OCI-LY3 (cell line): Measurements from ENCODE around the gene ZNF672.

ENCODE experiments used
- H2AFZ ChIP-seq: fragments of 200-600, 300-600 bp; shearing (Covaris generic); 2 replicates; pipeline ENCODE4 v1.6.0; 2014; ENCODE audit warnings: antibody characterized with exemption, low read depth, low read length
- H3K27ac ChIP-seq: fragments of 200-600, 300-600 bp; sonication (generic); 2 replicates; pipeline ENCODE4 v1.5.1; 2014; ENCODE audit warnings: mild to moderate bottlenecking, low read length, moderate library complexity, mixed read lengths
- H3K27me3 ChIP-seq: fragments of 200-600, 300-600 bp; sonication (generic); 2 replicates; pipeline ENCODE4 v1.6.1; 2014; ENCODE audit warnings: low read depth, low read length, mixed read lengths
- H3K36me3 ChIP-seq: fragments of 200-600, 300-600 bp; sonication (generic); replicated peaks from 2 replicates; pipeline ENCODE3; 2014; ENCODE audit warnings: low read depth, low read length, mixed read lengths
- H3K4me1 ChIP-seq: fragments of 300-600, 200-600 bp; sonication (generic); 2 replicates; pipeline ENCODE4 v1.6.1; 2014; ENCODE audit warnings: low read length, mixed read lengths
- H3K4me2 ChIP-seq: fragments of 200-600, 300-600 bp; sonication (generic); 2 replicates; pipeline ENCODE4 v1.6.1; 2014; ENCODE audit warnings: low read length, mixed read lengths
- H3K4me3 ChIP-seq: fragments of 300-600, 200-600 bp; sonication (generic); 2 replicates; pipeline ENCODE4 v1.5.1; 2014; ENCODE audit warnings: antibody characterized with exemption, mild to moderate bottlenecking, low read length, moderate library complexity
- H3K79me2 ChIP-seq: fragments of 300-600, 200-600 bp; shearing (Covaris generic); 2 replicates; pipeline ENCODE4 v1.6.1; 2014; ENCODE audit warnings: mild to moderate bottlenecking, low read length, mixed read lengths
- H3K9ac ChIP-seq: fragments of 300-600, 200-600 bp; shearing (Covaris generic); 2 replicates; pipeline ENCODE4 v1.6.0; 2014; ENCODE audit warnings: mild to moderate bottlenecking, low read length, moderate library complexity
- H3K9me3 ChIP-seq: fragments of 200-600, 300-600 bp; shearing (Covaris generic); 2 replicates; pipeline ENCODE4 v1.6.1; 2014; ENCODE audit warnings: low read length, mixed read lengths; ENCODE audit not compliant: insufficient read depth
- H4K20me1 ChIP-seq: fragments of 200-600, 300-600 bp; sonication (generic); 2 replicates; pipeline ENCODE4 v1.6.1; 2016; ENCODE audit warnings: low read length, mixed read lengths; ENCODE audit not compliant: insufficient read depth
- CTCF ChIP-seq: fragments of 200-600, 300-600 bp; sonication (generic); IDR thresholded peaks from 2 replicates; pipeline ENCODE4 v1.5.1; 2014; ENCODE audit warnings: antibody characterized with exemption, low read length, low read depth
- EZH2phosphoT487 ChIP-seq: fragments of 200-600 bp; shearing (Covaris generic); IDR thresholded peaks from 2 replicates; pipeline ENCODE4 v1.6.1; 2018; ENCODE audit warnings: antibody characterized with exemption, mixed run types, low read depth

ZNF672 gene

GRCh38 chr1:248813546-248813945 lies 24.5 kb upstream of the ZNF672 start:
- Histone ChIP-seq H3K9ac (no peak overlapping the region), H3K9me3 (no peaks in the 10 kb centered on the region), H3K27ac (no peak overlapping the region), H3K4me1 (no peaks in the 10 kb centered on the region), H4K20me1 (peaks cover 2% of the 10 kb centered on the region; the same call in 1 of the 2 replicates), H3K36me3 (peaks cover 31% of the 10 kb centered on the region), H3K4me2 (no peak overlapping the region), H3K79me2 (peaks cover 2% of the 10 kb centered on the region; the same call in 1 of the 2 replicates), H3K27me3 (no peaks in the 10 kb centered on the region), H3K4me3 (no peak overlapping the region), H2AFZ (no peak overlapping the region)
- no peak for TF ChIP-seq CTCF
- no peak for TF ChIP-seq EZH2phosphoT487

- Histone ChIP-seq H3K4me2 (no peak overlapping the region), H3K4me1 (peaks cover 7% of the 10 kb centered on the region), H3K9me3 (no peaks in the 10 kb centered on the region), H3K27ac (no peak overlapping the region), H3K36me3 (peaks cover 31% of the 10 kb centered on the region), H3K79me2 (peaks cover 5% of the 10 kb centered on the region; the same call in 1 of the 2 replicates), H3K4me3 (no peak overlapping the region), H3K27me3 (no peaks in the 10 kb centered on the region), H2AFZ (no peak overlapping the region), H3K9ac (no peak overlapping the region), H4K20me1 (peaks cover 3% of the 10 kb centered on the region; the same call in 1 of the 2 replicates)
- TF ChIP-seq CTCF (no peak), EZH2phosphoT487 (no peak)
Observed at GRCh38 chr1:248814351-248814750, 23.7 kb upstream of the ZNF672 start.

- H3K4me3 ChIP-seq = no peak overlapping the region
- H3K9ac ChIP-seq = no peak overlapping the region
- peaks cover 8% of the 10 kb centered on the region for H3K4me1 ChIP-seq
- no peaks in the 10 kb centered on the region for H3K9me3 ChIP-seq
- H3K27me3 ChIP-seq = no peaks in the 10 kb centered on the region
- H3K4me2 ChIP-seq = no peak overlapping the region
- H3K79me2 ChIP-seq = peaks cover 5% of the 10 kb centered on the region; the same call in 1 of the 2 replicates
- H3K36me3 ChIP-seq = peaks cover 36% of the 10 kb centered on the region
- peaks cover 7% of the 10 kb centered on the region; the same call in 1 of the 2 replicates for H4K20me1 ChIP-seq
- H2AFZ ChIP-seq = no peak overlapping the region
- no peak overlapping the region for H3K27ac ChIP-seq
- TF ChIP-seq CTCF (no peak), EZH2phosphoT487 (no peak)
Observed at GRCh38 chr1:248815407-248816034, 22.5 kb upstream of the ZNF672 start.

- no peak for TF ChIP-seq CTCF
- no peak for TF ChIP-seq EZH2phosphoT487
- H3K9me3 ChIP-seq = no peaks in the 10 kb centered on the region
- H4K20me1 ChIP-seq = peaks cover 7% of the 10 kb centered on the region; the same call in 1 of the 2 replicates
- peaks cover 5% of the 10 kb centered on the region; the same call in 1 of the 2 replicates for H3K79me2 ChIP-seq
- H3K27ac ChIP-seq = no peak overlapping the region
- H3K27me3 ChIP-seq = no peaks in the 10 kb centered on the region
- no peak overlapping the region for H3K4me2 ChIP-seq
- H2AFZ ChIP-seq = no peak overlapping the region
- H3K4me1 ChIP-seq = peaks cover 8% of the 10 kb centered on the region
- no peak overlapping the region for H3K4me3 ChIP-seq
- peaks cover 40% of the 10 kb centered on the region for H3K36me3 ChIP-seq
- no peak overlapping the region for H3K9ac ChIP-seq
Observed at GRCh38 chr1:248816042-248816851, 21.8 kb upstream of the ZNF672 start.
